Upper lobe of left lung (tissue), 6 donors: ENCODE measurements around the gene LYZL2. TPM values are rescaled to one million over a fixed set of nuclear protein-coding genes. Genes with fewer than 3 reads are reported as not detected.
A peak's percentile ranks its signal among the peaks of the same experiment; 100 is the strongest.
"Not testable (repeated sequence)": the region's sequence is repeated elsewhere in the genome, so short reads cannot be mapped to it uniquely, and the experiment has no call there.

Source experiments
- ATAC-seq, 2 donors: fragments of 200-7000 bp; cut with Tn5 transposase; one replicate each; pipeline ENCODE4 v1.9.1; 2022; ENCODE audit warnings: mild to moderate bottlenecking in 2 of 2, moderate library complexity in 2 of 2; ENCODE audit not compliant: low FRiP score in 2 of 2
- DNase-seq, 2 donors: peaks; one replicate each; pipeline ENCODE4 v3.0.0-alpha.2; 2019 to 2020
- H3K27ac ChIP-seq, 4 donors: fragments of 200-600 bp; sonication (generic); one replicate each; pipeline ENCODE4 v1.5.1; 2016 to 2019
- H3K27me3 ChIP-seq, 4 donors: fragments of 200-600 bp; sonication (generic); one replicate each; pipeline ENCODE4 v1.5.1; 2017 to 2019
- H3K36me3 ChIP-seq, 4 donors: fragments of 200-600 bp; sonication (generic); one replicate each; pipeline ENCODE4 v1.5.1; 2016 to 2019
- H3K4me1 ChIP-seq, 4 donors: fragments of 200-600 bp; sonication (generic); one replicate each; pipeline ENCODE4 v1.5.1; 2018 to 2019
- H3K4me3 ChIP-seq, 4 donors: fragments of 200-600 bp; sonication (generic); one replicate each; pipeline ENCODE4 v1.5.1; 2017 to 2019; ENCODE audit warnings: mild to moderate bottlenecking in 2 of 4, moderate library complexity in 1 of 4
- H3K9me3 ChIP-seq, 4 donors: fragments of 200-600 bp; sonication (generic); one replicate each; pipeline ENCODE4 v1.5.1; 2018 to 2019
- EP300 ChIP-seq, 4 donors: sonication (generic); formaldehyde crosslinking; IDR thresholded peaks; one replicate each; pipeline ENCODE4 v1.5.1; 2017; ENCODE audit warnings: antibody characterized with exemption in 4 of 4, control low read depth in 2 of 4
- POLR2A ChIP-seq, 4 donors: fragments of 450-650 bp; IDR thresholded peaks; one replicate each; pipeline ENCODE4 v1.5.1; 2016 to 2017; ENCODE audit warnings: antibody characterized with exemption in 4 of 4, mild to moderate bottlenecking in 2 of 4
- POLR2AphosphoS5 ChIP-seq, 2 donors: sonication (generic); formaldehyde crosslinking; IDR thresholded peaks; one replicate each; pipeline ENCODE4 v1.5.1; 2017; ENCODE audit warnings: antibody characterized with exemption in 2 of 2
- WGBS, 2 donors: methylation state at CpG; one replicate each; pipeline ENCODE4 v1.1.5; 2017 to 2018; 5-methylcytosine and 5-hydroxymethylcytosine counted together
- total RNA-seq, 6 donors: library from RNA; depleted of rRNA in 4 of 6; stranded (reverse); fragments of >200 nt in 4 of 6; gene quantifications; one replicate each; pipeline versions ENCODE4 v1.1.0 to v1.2.1, GENCODE V29; 2016 to 2021
- TF ChIP-seq, protein P1 (sequence below), 6 experiments: fragments of 450-650 bp in 4 of 6; fragments of 200-600 bp in 2 of 6; sonication (generic) in 2 of 6; IDR thresholded peaks; one replicate each; pipeline ENCODE4 v1.5.1; 2016 to 2019; ENCODE audit warnings: antibody characterized with exemption in 6 of 6
- donor health status: DM: no; HTN: no; CAD: no; lungs with moderate emphysema.
- donor health status: DM: no; HTN: yes; CAD: no; lungs with severe emphysema.

The LYZL2 gene
- total RNA-seq, 6 donors from 2014 or later, result not detected

DNA sequence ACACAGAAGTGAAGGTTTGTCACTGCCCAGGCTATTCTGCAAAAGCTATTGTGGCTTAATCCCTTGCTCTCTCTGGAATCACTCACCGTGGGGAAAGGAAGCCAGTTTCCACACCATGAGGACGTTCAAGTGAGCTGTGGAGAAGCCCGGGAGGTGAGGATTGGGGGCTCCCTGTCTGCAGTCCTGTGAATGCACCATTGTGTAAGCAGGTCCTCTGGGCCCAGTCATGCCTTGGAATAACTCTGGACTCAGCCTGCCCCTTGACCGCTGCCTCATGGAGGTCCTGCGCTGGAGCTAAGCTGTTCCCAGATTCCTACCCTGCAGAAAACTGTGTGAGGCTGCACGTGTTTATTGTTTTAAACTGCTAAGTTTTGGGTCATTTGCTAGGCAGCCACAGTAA is 33.5 kb downstream of the LYZL2 start:
- H3K9me3 ChIP-seq, result no peaks in the 10 kb centered on the region

GRCh38 chr10:30594077-30594476 is 35.5 kb downstream of the LYZL2 start:
- H3K9me3 ChIP-seq, result no peaks in the 10 kb centered on the region
- TF ChIP-seq POLR2AphosphoS5 (IDR thresholded peaks at IDR 0.05), result no peak
- TF ChIP-seq EP300 (IDR thresholded peaks at IDR 0.05), result no peak
- TF ChIP-seq, protein P1, sequence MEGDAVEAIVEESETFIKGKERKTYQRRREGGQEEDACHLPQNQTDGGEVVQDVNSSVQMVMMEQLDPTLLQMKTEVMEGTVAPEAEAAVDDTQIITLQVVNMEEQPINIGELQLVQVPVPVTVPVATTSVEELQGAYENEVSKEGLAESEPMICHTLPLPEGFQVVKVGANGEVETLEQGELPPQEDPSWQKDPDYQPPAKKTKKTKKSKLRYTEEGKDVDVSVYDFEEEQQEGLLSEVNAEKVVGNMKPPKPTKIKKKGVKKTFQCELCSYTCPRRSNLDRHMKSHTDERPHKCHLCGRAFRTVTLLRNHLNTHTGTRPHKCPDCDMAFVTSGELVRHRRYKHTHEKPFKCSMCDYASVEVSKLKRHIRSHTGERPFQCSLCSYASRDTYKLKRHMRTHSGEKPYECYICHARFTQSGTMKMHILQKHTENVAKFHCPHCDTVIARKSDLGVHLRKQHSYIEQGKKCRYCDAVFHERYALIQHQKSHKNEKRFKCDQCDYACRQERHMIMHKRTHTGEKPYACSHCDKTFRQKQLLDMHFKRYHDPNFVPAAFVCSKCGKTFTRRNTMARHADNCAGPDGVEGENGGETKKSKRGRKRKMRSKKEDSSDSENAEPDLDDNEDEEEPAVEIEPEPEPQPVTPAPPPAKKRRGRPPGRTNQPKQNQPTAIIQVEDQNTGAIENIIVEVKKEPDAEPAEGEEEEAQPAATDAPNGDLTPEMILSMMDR (IDR thresholded peaks at IDR 0.05), result no peak
- TF ChIP-seq POLR2A (IDR thresholded peaks at IDR 0.05), result no peak
- H3K36me3 ChIP-seq, result no peaks in the 10 kb centered on the region
- H3K27ac ChIP-seq, result no peak overlapping the region
- no peak overlapping the region for H3K4me3 ChIP-seq
- DNase-seq (no peak), ATAC-seq (no peak)
- H3K4me1 ChIP-seq, result peaks cover 0 to 7% (median 6%) of the 10 kb centered on the region in 4 donors
- WGBS, 2 donors, result 55 to 62% methylated on average over 4 of the region's 4 CpGs
- H3K27me3 ChIP-seq, result no peaks in the 10 kb centered on the region

More for the DNA sequence above, 33.5 kb downstream of the LYZL2 start:
- no peaks in the 10 kb centered on the region for H3K27me3 ChIP-seq
- ATAC-seq (no peak), DNase-seq (no peak)
- no peaks in the 10 kb centered on the region for H3K36me3 ChIP-seq
- no peak overlapping the region for H3K27ac ChIP-seq
- H3K4me1 ChIP-seq, result no peaks in the 10 kb centered on the region
- no peak overlapping the region for H3K4me3 ChIP-seq
- 63 to 73% methylated on average over 1 to 6 of the region's 6 CpGs for WGBS, 2 donors
- TF ChIP-seq, protein P1 (IDR thresholded peaks at IDR 0.05), result no peak
- TF ChIP-seq POLR2A (IDR thresholded peaks at IDR 0.05) (no peak), POLR2AphosphoS5 (IDR thresholded peaks at IDR 0.05) (no peak), EP300 (IDR thresholded peaks at IDR 0.05) (no peak)

DNA sequence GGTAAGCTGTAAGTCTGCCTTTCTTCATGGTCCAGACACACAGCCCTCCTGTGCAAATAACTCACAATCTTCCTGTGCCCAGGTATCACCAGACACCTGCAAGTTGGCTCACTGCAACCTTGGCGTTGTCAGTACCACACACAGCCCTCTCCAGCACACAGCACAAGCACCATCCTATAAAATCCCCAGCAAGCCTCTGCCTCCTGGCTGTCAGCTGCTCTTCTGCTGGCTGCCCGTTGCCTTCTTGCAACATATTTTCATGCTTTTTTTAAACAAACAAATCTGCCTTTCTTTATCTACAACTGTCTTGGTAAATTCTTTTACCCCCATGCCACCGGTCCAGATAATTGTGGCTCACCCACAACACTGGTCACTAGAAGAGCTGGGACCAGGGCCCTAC is 36.8 kb downstream of the LYZL2 start:
- not testable (repeated sequence) for H3K9me3 ChIP-seq, DNase-seq, H3K27ac ChIP-seq, ATAC-seq, H3K4me3 ChIP-seq, H3K4me1 ChIP-seq, H3K27me3 ChIP-seq, H3K36me3 ChIP-seq
- WGBS, 2 donors, result 53% methylated on average over 3 of the region's 3 CpGs

DNA sequence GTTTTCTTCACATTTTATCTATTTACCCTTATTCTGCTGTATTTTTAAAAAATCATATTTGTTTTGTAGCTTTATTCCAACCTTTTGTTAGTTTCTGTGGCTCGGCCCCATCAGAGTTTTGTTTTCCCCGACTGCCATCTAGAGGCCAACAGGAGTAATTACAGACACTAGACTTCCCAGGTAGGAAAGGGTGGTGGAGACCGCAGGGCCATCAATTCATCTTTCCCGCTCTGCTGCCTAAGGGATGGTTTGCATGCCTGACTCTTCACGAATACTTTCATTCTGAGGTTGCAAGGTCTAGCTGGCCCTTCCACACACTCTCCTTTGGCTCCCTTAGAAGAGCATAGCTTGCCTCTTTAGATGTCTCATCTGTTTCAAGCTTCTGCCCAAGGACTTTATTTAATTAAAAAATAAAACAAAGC is 38.3 kb downstream of the LYZL2 start:
- Histone ChIP-seq H3K27me3 (no peaks in the 10 kb centered on the region), H3K36me3 (no peaks in the 10 kb centered on the region), H3K4me1 (peaks cover 8 to 16% (median 15%) of the 10 kb centered on the region in 4 donors), H3K4me3 (no peak overlapping the region), H3K27ac (no peak overlapping the region), H3K9me3 (no peaks in the 10 kb centered on the region)
- TF ChIP-seq, protein P1 (IDR thresholded peaks at IDR 0.05), result peak; percentile 69 to 87 (median 76)
- TF ChIP-seq EP300 (IDR thresholded peaks at IDR 0.05), result no peak
- no peak for TF ChIP-seq POLR2A (IDR thresholded peaks at IDR 0.05)
- no peak for TF ChIP-seq POLR2AphosphoS5 (IDR thresholded peaks at IDR 0.05)
- WGBS, 2 donors, result 1 to 3% methylated on average over 5 of the region's 5 CpGs
- peak; percentile 70 to 83 for ATAC-seq
- peak in 1 of 2 donors; percentile 34 for DNase-seq

DNA sequence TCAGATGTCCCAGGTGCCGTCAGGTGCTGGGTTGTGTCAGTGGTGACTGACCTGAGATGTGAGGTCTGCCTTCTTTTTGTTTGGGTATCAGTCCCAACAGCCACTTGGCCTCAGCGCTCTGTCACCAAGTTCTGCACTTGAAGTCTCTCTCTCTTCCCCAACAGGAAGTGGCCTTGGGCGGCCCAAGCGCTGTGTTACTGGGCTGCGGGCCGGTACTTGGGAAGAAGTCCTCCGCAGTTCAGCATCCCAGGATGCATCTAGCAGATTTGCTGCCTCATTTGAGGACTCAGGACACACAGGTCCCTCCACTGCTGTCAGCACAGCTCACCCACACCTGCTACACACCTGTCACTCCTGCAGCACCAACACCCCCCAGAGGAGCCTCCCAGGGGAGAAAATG is 40.1 kb downstream of the LYZL2 start:
- Histone ChIP-seq H3K9me3 (no peaks in the 10 kb centered on the region), H3K4me3 (no peak overlapping the region), H3K27me3 (no peaks in the 10 kb centered on the region), H3K36me3 (no peaks in the 10 kb centered on the region), H3K4me1 (peaks cover 8 to 18% (median 16%) of the 10 kb centered on the region in 4 donors), H3K27ac (no peak overlapping the region)
- TF ChIP-seq POLR2AphosphoS5 (IDR thresholded peaks at IDR 0.05) (no peak), POLR2A (IDR thresholded peaks at IDR 0.05) (no peak), EP300 (IDR thresholded peaks at IDR 0.05) (no peak)
- TF ChIP-seq, protein P1 (IDR thresholded peaks at IDR 0.05), result no peak
- ATAC-seq (peak in 1 of 2 donors; percentile 47), DNase-seq (peak in 1 of 2 donors; percentile 41)
- 32 to 36% methylated on average over 7 of the region's 7 CpGs for WGBS, 2 donors
